Suprapubic skin (tissue), 4 donors: ENCODE measurements around the gene ZNF512B. TPM values are rescaled to one million over a fixed set of nuclear protein-coding genes. Genes with fewer than 3 reads are reported as not detected.

Experiments used
- DNase-seq, 2 donors: peaks; one replicate each; pipeline ENCODE4 v3.0.0-alpha.2; 2019; ENCODE audit warnings: low spot score in 2 of 2
- H3K27ac ChIP-seq: fragments of 200-600 bp; sonication (generic); one replicate; pipeline ENCODE4 v1.5.1; 2019
- H3K27me3 ChIP-seq: fragments of 200-600 bp; sonication (generic); one replicate; pipeline ENCODE4 v1.5.1; 2019
- H3K36me3 ChIP-seq: fragments of 200-600 bp; sonication (generic); one replicate; pipeline ENCODE4 v1.5.1; 2019
- H3K4me1 ChIP-seq: fragments of 200-600 bp; sonication (generic); one replicate; pipeline ENCODE4 v1.5.1; 2019
- H3K4me3 ChIP-seq: fragments of 200-600 bp; sonication (generic); one replicate; pipeline ENCODE4 v1.5.1; 2019; ENCODE audit warnings: mild to moderate bottlenecking
- H3K9me3 ChIP-seq: fragments of 200-600 bp; sonication (generic); one replicate; pipeline ENCODE4 v1.5.1; 2019
- EP300 ChIP-seq: sonication (generic); formaldehyde crosslinking; IDR thresholded peaks from one replicate; pipeline ENCODE4 v1.6.1; 2017; ENCODE audit warnings: antibody characterized with exemption
- POLR2A ChIP-seq, 2 donors: fragments of 450-650 bp; IDR thresholded peaks; one replicate each; pipeline ENCODE4 v1.6.1; 2017; ENCODE audit warnings: antibody characterized with exemption in 2 of 2, mild to moderate bottlenecking in 2 of 2, moderate library complexity in 2 of 2
- POLR2AphosphoS5 ChIP-seq, 3 donors: sonication (generic); formaldehyde crosslinking; IDR thresholded peaks; one replicate each; pipeline ENCODE4 v1.6.1; 2017; ENCODE audit warnings: antibody characterized with exemption in 3 of 3
- WGBS: methylation state at CpG from one replicate; pipeline ENCODE4 v1.1.5; 2018; 5-methylcytosine and 5-hydroxymethylcytosine counted together
- total RNA-seq, 4 donors: library from RNA; depleted of rRNA; stranded (reverse); fragments of >200 nt; gene quantifications; one replicate each; pipeline ENCODE4 v1.1.0, GENCODE V29; 2016
- TF ChIP-seq, protein P1 (sequence below), 2 donors: fragments of 200-600 bp in 1 of 2; fragments of 450-650 bp in 1 of 2; sonication (generic) in 1 of 2; IDR thresholded peaks; one replicate each; pipeline ENCODE4 v1.5.1; 2016 to 2019; ENCODE audit warnings: antibody characterized with exemption in 2 of 2, mild to moderate bottlenecking in 1 of 2, moderate library complexity in 1 of 2

ZNF512B gene
- total RNA-seq, 4 donors from 2014 or later, result 17.7 to 32.4 (median 24.3) TPM

DNA sequence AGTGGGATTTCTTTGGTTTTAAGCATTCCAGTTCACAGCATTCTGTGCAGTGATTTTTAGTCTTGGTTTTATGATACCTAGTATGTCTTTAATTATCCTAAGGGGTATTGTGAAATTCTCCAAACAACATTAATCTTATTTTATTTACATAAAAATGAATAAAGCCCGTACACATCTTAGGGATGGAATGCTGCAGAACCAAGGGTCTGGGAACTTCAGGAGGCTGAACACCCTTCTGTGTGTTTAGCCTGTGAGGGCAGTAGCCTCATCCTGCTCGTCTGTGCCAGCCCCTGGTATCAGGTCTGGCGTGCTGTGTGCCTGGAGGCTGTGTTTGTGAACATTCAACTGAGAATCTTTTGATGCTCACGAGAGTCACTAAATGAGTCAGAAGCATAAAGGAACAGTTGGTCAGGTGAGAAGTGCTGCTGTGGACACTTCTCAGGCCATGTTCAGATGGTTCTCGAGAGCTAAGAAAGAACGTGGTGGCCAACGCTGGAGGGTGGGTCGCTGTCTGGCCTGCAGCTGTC, 41.0 kb upstream of the ZNF512B start:
- Histone ChIP-seq H3K4me1 (peaks cover 9% of the 10 kb centered on the region), H3K4me3 (no peak overlapping the region), H3K27me3 (no peaks in the 10 kb centered on the region), H3K9me3 (no peaks in the 10 kb centered on the region), H3K36me3 (peaks cover 75% of the 10 kb centered on the region), H3K27ac (no peak overlapping the region)
- 87% methylated on average over 8 of the region's 8 CpGs for WGBS
- DNase-seq, result no peak
- TF ChIP-seq POLR2AphosphoS5 (IDR thresholded peaks at IDR 0.05), result no peak
- TF ChIP-seq POLR2A (IDR thresholded peaks at IDR 0.05), result no peak
- TF ChIP-seq EP300, result no peak
- TF ChIP-seq, protein P1, sequence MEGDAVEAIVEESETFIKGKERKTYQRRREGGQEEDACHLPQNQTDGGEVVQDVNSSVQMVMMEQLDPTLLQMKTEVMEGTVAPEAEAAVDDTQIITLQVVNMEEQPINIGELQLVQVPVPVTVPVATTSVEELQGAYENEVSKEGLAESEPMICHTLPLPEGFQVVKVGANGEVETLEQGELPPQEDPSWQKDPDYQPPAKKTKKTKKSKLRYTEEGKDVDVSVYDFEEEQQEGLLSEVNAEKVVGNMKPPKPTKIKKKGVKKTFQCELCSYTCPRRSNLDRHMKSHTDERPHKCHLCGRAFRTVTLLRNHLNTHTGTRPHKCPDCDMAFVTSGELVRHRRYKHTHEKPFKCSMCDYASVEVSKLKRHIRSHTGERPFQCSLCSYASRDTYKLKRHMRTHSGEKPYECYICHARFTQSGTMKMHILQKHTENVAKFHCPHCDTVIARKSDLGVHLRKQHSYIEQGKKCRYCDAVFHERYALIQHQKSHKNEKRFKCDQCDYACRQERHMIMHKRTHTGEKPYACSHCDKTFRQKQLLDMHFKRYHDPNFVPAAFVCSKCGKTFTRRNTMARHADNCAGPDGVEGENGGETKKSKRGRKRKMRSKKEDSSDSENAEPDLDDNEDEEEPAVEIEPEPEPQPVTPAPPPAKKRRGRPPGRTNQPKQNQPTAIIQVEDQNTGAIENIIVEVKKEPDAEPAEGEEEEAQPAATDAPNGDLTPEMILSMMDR (IDR thresholded peaks at IDR 0.05), result no peak

DNA sequence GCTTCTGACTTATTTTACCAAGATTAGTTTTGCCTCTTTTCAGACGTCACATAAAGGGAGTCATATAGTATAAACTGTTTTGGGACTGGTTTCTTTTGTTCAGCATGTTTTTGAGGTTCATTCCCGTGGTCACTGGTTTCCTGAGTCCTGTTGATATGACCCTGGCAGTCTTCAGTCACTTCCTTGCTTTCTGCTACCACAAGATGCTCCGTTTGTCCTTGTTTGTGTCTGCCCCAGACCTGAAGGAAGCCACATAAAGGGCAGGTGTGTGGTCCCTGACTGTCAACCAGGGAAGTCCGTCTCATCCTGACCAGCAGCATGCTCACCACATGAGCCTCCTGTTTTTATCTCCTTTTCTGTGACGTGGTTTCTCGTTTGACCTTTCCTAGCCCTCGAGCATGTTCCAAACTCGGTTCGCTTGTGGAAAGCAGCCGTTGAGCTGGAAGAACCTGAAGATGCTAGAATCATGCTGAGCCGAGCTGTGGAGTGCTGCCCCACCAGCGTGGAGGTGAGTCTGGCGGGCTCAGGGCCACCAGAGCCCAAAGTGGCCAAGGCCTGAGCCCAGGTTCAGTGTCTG, 40.2 kb upstream of the ZNF512B start:
- H3K4me3 ChIP-seq, result no peak overlapping the region
- peaks cover 75% of the 10 kb centered on the region for H3K36me3 ChIP-seq
- no peak for DNase-seq
- no peak for TF ChIP-seq EP300
- TF ChIP-seq POLR2AphosphoS5 (IDR thresholded peaks at IDR 0.05), result no peak
- no peak for TF ChIP-seq POLR2A (IDR thresholded peaks at IDR 0.05)
- TF ChIP-seq, protein P1 (IDR thresholded peaks at IDR 0.05), result no peak
- H3K9me3 ChIP-seq, result no peaks in the 10 kb centered on the region
- 91% methylated on average over 13 of the region's 13 CpGs for WGBS
- peaks cover 9% of the 10 kb centered on the region for H3K4me1 ChIP-seq
- no peaks in the 10 kb centered on the region for H3K27me3 ChIP-seq
- H3K27ac ChIP-seq, result no peak overlapping the region

GRCh38 chr20:64006902-64007301, 37.2 kb upstream of the ZNF512B start:
- TF ChIP-seq, protein P1 (IDR thresholded peaks at IDR 0.05), result no peak
- TF ChIP-seq EP300, result no peak
- TF ChIP-seq POLR2AphosphoS5 (IDR thresholded peaks at IDR 0.05), result no peak
- no peak for TF ChIP-seq POLR2A (IDR thresholded peaks at IDR 0.05)
- Histone ChIP-seq H3K27me3 (no peaks in the 10 kb centered on the region), H3K9me3 (no peaks in the 10 kb centered on the region), H3K27ac (no peak overlapping the region), H3K4me1 (peaks cover 19% of the 10 kb centered on the region), H3K4me3 (no peak overlapping the region), H3K36me3 (peaks cover 82% of the 10 kb centered on the region)
- 90% methylated on average over 2 of the region's 3 CpGs for WGBS
- no peak for DNase-seq

DNA sequence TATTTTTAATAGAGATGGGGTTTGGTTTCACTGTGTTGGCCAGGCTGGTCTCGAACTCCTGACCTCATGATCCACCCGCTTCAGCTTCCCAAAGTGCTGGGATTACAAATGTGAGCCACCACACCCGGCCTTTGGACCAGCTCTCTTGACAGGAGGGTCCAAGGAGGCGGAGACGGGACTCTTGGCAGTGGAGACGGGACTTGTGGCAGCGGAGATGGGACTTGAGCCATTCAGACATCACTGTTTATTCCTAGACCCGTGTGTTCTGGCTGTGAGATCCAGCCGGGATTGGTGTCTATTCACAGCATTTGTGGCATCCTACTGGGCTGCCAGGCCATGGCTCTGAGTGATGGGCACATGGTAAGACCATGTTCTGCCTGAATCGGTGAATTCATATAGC, 36.8 kb upstream of the ZNF512B start:
- Histone ChIP-seq H3K27ac (no peak overlapping the region), H3K4me3 (no peak overlapping the region), H3K27me3 (no peaks in the 10 kb centered on the region), H3K4me1 (peaks cover 19% of the 10 kb centered on the region), H3K9me3 (no peaks in the 10 kb centered on the region), H3K36me3 (peaks cover 84% of the 10 kb centered on the region)
- 74% methylated on average over 10 of the region's 10 CpGs for WGBS
- no peak for DNase-seq
- TF ChIP-seq POLR2AphosphoS5 (IDR thresholded peaks at IDR 0.05) (no peak), EP300 (no peak), POLR2A (IDR thresholded peaks at IDR 0.05) (no peak)
- TF ChIP-seq, protein P1 (IDR thresholded peaks at IDR 0.05), result no peak

DNA sequence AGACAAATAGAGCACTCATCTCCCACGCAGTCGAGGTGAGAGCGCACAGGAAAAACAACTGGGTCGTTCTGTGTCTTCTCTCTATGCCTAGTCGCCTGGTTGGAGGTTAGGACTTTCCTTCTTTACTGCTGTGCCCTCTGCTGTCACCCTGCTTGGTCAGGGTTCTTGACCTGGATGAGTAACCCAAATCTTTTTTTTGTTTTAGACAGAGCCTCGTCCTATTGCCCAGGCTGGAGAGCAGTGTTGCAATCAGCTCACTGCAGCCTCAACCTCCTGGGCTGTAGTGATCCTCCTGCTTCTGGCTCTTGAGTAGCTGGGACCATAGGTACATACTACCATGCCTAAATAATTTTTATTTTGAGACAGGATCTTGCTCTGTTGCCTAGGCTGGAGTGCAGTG, 35.7 kb upstream of the ZNF512B start:
- no peak for TF ChIP-seq EP300
- TF ChIP-seq, protein P1 (IDR thresholded peaks at IDR 0.05), result no peak
- no peak for TF ChIP-seq POLR2A (IDR thresholded peaks at IDR 0.05)
- TF ChIP-seq POLR2AphosphoS5 (IDR thresholded peaks at IDR 0.05), result no peak
- Histone ChIP-seq H3K27me3 (no peaks in the 10 kb centered on the region), H3K9me3 (no peaks in the 10 kb centered on the region), H3K4me1 (peaks cover 19% of the 10 kb centered on the region), H3K36me3 (peaks cover 84% of the 10 kb centered on the region), H3K4me3 (no peak overlapping the region), H3K27ac (no peak overlapping the region)
- DNase-seq, result no peak
- WGBS, result 87% methylated on average over 6 of the region's 6 CpGs
